Immature natural killer cell (primary cell): ENCODE results near the gene GHR. TPM values are rescaled to one million over a fixed set of nuclear protein-coding genes. Genes with fewer than 3 reads are reported as not detected.

Source experiments
- DNase-seq, 3 donors: peaks; one replicate each; pipeline ENCODE4 v3.0.0; 2022; ENCODE audit warnings: mixed read lengths in 1 of 3
- H3K27ac Mint-ChIP-seq, 6 donors: one replicate each; pipeline ENCODE4 v1.8.0; 2020; ENCODE audit warnings: mixed read lengths in 6 of 6, mild to moderate bottlenecking in 5 of 6, inconsistent platforms in 4 of 6, moderate library complexity in 3 of 6
- H3K27me3 Mint-ChIP-seq, 3 donors: one replicate each; pipeline ENCODE4 v1.8.0; 2020 to 2021; ENCODE audit warnings: low read depth in 3 of 3, mild to moderate bottlenecking in 3 of 3, mixed read lengths in 3 of 3, moderate library complexity in 3 of 3, inconsistent platforms in 1 of 3
- H3K36me3 Mint-ChIP-seq, 3 donors: one replicate each; pipeline ENCODE4 v1.8.0; 2020; ENCODE audit warnings: mixed read lengths in 3 of 3, inconsistent platforms in 2 of 3, mild to moderate bottlenecking in 2 of 3
- H3K4me1 Mint-ChIP-seq, 2 donors: one replicate each; pipeline ENCODE4 v1.8.0; 2020; ENCODE audit warnings: inconsistent platforms in 2 of 2, mild to moderate bottlenecking in 2 of 2, mixed read lengths in 2 of 2, moderate library complexity in 1 of 2
- H3K4me3 Mint-ChIP-seq, 5 donors: one replicate each; pipeline ENCODE4 v1.8.0; 2020; ENCODE audit warnings: mild to moderate bottlenecking in 5 of 5, mixed read lengths in 5 of 5, inconsistent platforms in 3 of 5, moderate library complexity in 3 of 5
- H3K9me3 Mint-ChIP-seq, 6 donors: one replicate each; pipeline ENCODE4 v1.8.0; 2020; ENCODE audit warnings: mild to moderate bottlenecking in 6 of 6, mixed read lengths in 6 of 6, inconsistent platforms in 4 of 6, moderate library complexity in 3 of 6
- polyA plus RNA-seq, 3 donors: library from polyadenylated mRNA; unstranded; fragments of 300-500 nt; fragmentation: Illumina TruSeq; gene quantifications; one replicate each; pipeline ENCODE4 v1.2.3, GENCODE V29; 2021

Gene GHR
- polyA plus RNA-seq, 3 donors from 2014 or later = not detected

GRCh38 chr5:42740920-42741319 lies 317.7 kb downstream of the GHR start:
- H3K4me1 Mint-ChIP-seq = no peaks in the 10 kb centered on the region
- H3K36me3 Mint-ChIP-seq = no peaks in the 10 kb centered on the region
- peak overlapping the region in 1 of 6 donors; percentile 13 for H3K27ac Mint-ChIP-seq
- no peaks in the 10 kb centered on the region for H3K27me3 Mint-ChIP-seq
- no peak overlapping the region for H3K4me3 Mint-ChIP-seq
- no peak for DNase-seq
- H3K9me3 Mint-ChIP-seq = peaks cover 0 to 4% (median 0%) of the 10 kb centered on the region in 6 donors

DNA sequence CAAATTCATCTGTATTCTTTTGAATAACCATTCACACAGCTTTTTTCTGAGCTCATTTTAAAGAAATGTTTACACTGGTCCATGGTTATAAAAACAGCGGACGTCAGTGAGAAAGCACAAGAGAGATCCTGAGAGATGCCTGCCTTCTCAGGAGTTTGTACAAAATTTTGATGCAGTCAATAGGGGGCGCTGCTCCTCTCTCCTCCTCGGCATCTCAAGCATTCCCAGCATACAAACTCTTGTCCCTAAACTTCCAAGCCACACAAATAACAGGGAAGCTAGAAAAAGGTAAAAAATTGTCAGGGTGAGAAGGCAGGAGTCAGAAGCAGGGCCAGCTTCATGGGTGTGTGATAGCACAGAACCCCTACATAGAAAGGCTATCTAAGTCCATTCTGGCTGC lies 322.2 kb downstream of the GHR start:
- Mint-ChIP-seq H3K27ac (no peak overlapping the region), H3K27me3 (no peaks in the 10 kb centered on the region), H3K4me3 (no peak overlapping the region), H3K4me1 (peaks cover 8 to 12% of the 10 kb centered on the region in 2 donors), H3K9me3 (peaks cover 0 to 4% (median 0%) of the 10 kb centered on the region in 6 donors), H3K36me3 (no peaks in the 10 kb centered on the region)
- no peak for DNase-seq

- no peak overlapping the region for H3K4me3 Mint-ChIP-seq
- peaks cover 0 to 4% (median 0%) of the 10 kb centered on the region in 6 donors for H3K9me3 Mint-ChIP-seq
- H3K36me3 Mint-ChIP-seq = no peaks in the 10 kb centered on the region
- no peak overlapping the region for H3K27ac Mint-ChIP-seq
- DNase-seq = no peak
- H3K27me3 Mint-ChIP-seq = no peaks in the 10 kb centered on the region
- H3K4me1 Mint-ChIP-seq = peaks cover 8 to 12% of the 10 kb centered on the region in 2 donors
Measured at GRCh38 chr5:42745856-42746255, 322.6 kb downstream of the GHR start.

DNA sequence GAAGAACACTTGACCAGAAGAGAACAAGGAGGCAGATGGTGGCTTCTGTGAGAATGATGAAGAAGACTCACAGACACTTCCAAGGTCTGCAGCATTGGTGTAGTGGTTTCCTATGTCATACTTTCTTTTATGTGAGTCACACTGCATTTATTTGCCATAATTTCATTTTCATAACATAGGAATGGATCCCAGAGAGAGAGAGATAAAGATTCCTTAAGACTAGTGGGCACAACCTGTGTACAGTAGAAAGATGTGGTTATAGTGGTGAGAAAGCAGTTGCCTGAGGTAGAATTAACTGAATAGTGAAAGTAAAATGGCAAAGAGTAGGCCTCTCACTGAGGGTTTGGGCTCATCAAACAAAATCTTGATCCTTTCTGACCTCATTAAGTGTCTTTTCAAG lies 325.8 kb downstream of the GHR start:
- Mint-ChIP-seq H3K9me3 (no peaks in the 10 kb centered on the region), H3K36me3 (no peaks in the 10 kb centered on the region), H3K27ac (peak overlapping the region in 2 of 6 donors; percentile 18 to 59), H3K27me3 (no peaks in the 10 kb centered on the region), H3K4me1 (peaks cover 8 to 12% of the 10 kb centered on the region in 2 donors), H3K4me3 (no peak overlapping the region)
- DNase-seq = no peak

- Mint-ChIP-seq H3K36me3 (no peaks in the 10 kb centered on the region), H3K4me3 (no peak overlapping the region), H3K9me3 (no peaks in the 10 kb centered on the region), H3K27me3 (no peaks in the 10 kb centered on the region), H3K27ac (no peak overlapping the region), H3K4me1 (peaks cover 8 to 12% of the 10 kb centered on the region in 2 donors)
- DNase-seq = no peak
Measured at GRCh38 chr5:42750507-42750906, 327.3 kb downstream of the GHR start.

GRCh38 chr5:42751044-42751443 lies 327.8 kb downstream of the GHR start:
- no peaks in the 10 kb centered on the region for H3K9me3 Mint-ChIP-seq
- H3K4me1 Mint-ChIP-seq = peaks cover 8 to 12% of the 10 kb centered on the region in 2 donors

DNA sequence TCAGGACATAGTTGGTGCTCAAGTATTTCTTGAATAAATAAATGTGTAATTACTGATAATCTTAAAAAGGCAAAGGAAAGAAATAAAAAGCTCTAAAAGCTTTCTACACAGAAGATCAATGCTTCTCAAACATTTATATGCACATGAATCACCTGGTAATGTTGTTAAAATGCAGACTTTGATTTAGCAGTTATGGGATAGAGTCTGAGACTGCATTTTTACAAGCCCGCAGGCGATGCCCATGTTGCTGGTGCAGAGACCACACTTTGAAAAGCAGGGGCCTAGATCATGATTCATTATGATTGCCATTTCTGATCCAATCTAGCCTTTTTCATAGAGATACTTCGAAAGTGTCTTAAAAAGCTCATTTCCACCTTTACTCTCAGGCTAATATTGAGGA lies 329.9 kb downstream of the GHR start:
- Mint-ChIP-seq H3K9me3 (peaks cover 0 to 3% (median 0%) of the 10 kb centered on the region in 6 donors), H3K27me3 (peaks cover 2 to 6% (median 3%) of the 10 kb centered on the region in 3 donors), H3K27ac (no peak overlapping the region), H3K4me3 (no peak overlapping the region), H3K36me3 (no peaks in the 10 kb centered on the region), H3K4me1 (peaks cover 16 to 27% of the 10 kb centered on the region in 2 donors)
- no peak for DNase-seq

More at GRCh38 chr5:42751044-42751443, 327.8 kb downstream of the GHR start:
- DNase-seq = no peak
- Mint-ChIP-seq H3K27me3 (no peaks in the 10 kb centered on the region), H3K36me3 (no peaks in the 10 kb centered on the region), H3K27ac (no peak overlapping the region), H3K4me3 (no peak overlapping the region)

- DNase-seq = peak; percentile 9 to 27 (median 11)
- peaks cover 2 to 16% (median 3%) of the 10 kb centered on the region in 3 donors for H3K27me3 Mint-ChIP-seq
- H3K36me3 Mint-ChIP-seq = peaks cover 0 to 6% (median 3%) of the 10 kb centered on the region in 3 donors
- peak within 1 kb of the TSS in 4 of 6 donors; percentile 9 to 83 (median 66) for H3K27ac Mint-ChIP-seq
- H3K4me3 Mint-ChIP-seq = peak within 1 kb of the TSS; percentile 81 to 87 (median 83)
- peaks cover 0 to 3% (median 0%) of the 10 kb centered on the region in 6 donors for H3K9me3 Mint-ChIP-seq
- peaks cover 8 to 15% of the 10 kb centered on the region in 2 donors for H3K4me1 Mint-ChIP-seq
Measured at GRCh38 chr5:42756606-42757601, 333.7 kb downstream of the GHR start, which contains the start of gene CCDC152. TSS of gene CCDC152 (plus strand) at chr5:42756818. CDS start at chr5:42759122, 2,304 bp downstream.

- peaks cover 0 to 3% (median 0%) of the 10 kb centered on the region in 6 donors for H3K9me3 Mint-ChIP-seq
- no peak overlapping the region for H3K27ac Mint-ChIP-seq
- DNase-seq = no peak
- H3K4me3 Mint-ChIP-seq = no peak overlapping the region
- H3K4me1 Mint-ChIP-seq = peaks cover 8 to 15% of the 10 kb centered on the region in 2 donors
- H3K36me3 Mint-ChIP-seq = peaks cover 0 to 6% (median 4%) of the 10 kb centered on the region in 3 donors
- peaks cover 3 to 16% (median 3%) of the 10 kb centered on the region in 3 donors for H3K27me3 Mint-ChIP-seq
Measured at GRCh38 chr5:42759456-42759855, 336.2 kb downstream of the GHR start.

DNA sequence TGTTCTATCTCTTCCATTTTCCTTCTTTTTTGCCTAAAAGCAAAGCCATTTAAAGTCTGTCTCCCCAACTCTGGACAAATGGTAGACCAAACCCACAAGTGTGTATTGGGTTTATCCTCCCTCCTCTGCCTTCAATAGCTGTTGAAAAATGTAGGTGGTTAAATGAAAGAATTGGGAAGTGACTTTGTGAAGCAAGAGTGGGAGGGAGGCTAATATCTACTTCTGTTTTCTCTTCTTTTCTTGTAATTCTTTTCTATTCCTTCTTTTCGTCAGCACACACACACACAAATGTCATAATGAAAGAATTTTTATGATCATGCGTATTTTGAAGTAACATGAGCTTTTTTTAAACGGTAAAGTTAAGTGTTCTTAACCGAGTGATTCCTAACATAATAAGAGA lies 337.2 kb downstream of the GHR start:
- Mint-ChIP-seq H3K9me3 (peaks cover 0 to 3% (median 0%) of the 10 kb centered on the region in 6 donors), H3K27ac (no peak overlapping the region), H3K27me3 (peaks cover 3 to 19% (median 3%) of the 10 kb centered on the region in 3 donors), H3K4me1 (peaks cover 8 to 15% of the 10 kb centered on the region in 2 donors), H3K36me3 (peaks cover 0 to 7% (median 6%) of the 10 kb centered on the region in 3 donors), H3K4me3 (no peak overlapping the region)
- DNase-seq = no peak

- H3K36me3 Mint-ChIP-seq = peaks cover 0 to 7% (median 6%) of the 10 kb centered on the region in 3 donors
- H3K4me1 Mint-ChIP-seq = peaks cover 8 to 10% of the 10 kb centered on the region in 2 donors
- H3K27me3 Mint-ChIP-seq = peaks cover 3 to 20% (median 3%) of the 10 kb centered on the region in 3 donors
- H3K4me3 Mint-ChIP-seq = no peak overlapping the region
- no peak for DNase-seq
- no peak overlapping the region for H3K27ac Mint-ChIP-seq
- peaks cover 0 to 3% (median 0%) of the 10 kb centered on the region in 6 donors for H3K9me3 Mint-ChIP-seq
Measured at GRCh38 chr5:42761791-42762190, 338.6 kb downstream of the GHR start.

- no peak overlapping the region for H3K4me3 Mint-ChIP-seq
- no peaks in the 10 kb centered on the region for H3K4me1 Mint-ChIP-seq
- H3K36me3 Mint-ChIP-seq = peaks cover 0 to 8% (median 0%) of the 10 kb centered on the region in 3 donors
- H3K27me3 Mint-ChIP-seq = peaks cover 2 to 3% (median 2%) of the 10 kb centered on the region in 3 donors
- peaks cover 0 to 2% (median 0%) of the 10 kb centered on the region in 6 donors for H3K9me3 Mint-ChIP-seq
- peak; percentile 8 to 30 (median 28) for DNase-seq
- H3K27ac Mint-ChIP-seq = no peak overlapping the region
Measured at GRCh38 chr5:42767491-42768105, 344.4 kb downstream of the GHR start.

DNA sequence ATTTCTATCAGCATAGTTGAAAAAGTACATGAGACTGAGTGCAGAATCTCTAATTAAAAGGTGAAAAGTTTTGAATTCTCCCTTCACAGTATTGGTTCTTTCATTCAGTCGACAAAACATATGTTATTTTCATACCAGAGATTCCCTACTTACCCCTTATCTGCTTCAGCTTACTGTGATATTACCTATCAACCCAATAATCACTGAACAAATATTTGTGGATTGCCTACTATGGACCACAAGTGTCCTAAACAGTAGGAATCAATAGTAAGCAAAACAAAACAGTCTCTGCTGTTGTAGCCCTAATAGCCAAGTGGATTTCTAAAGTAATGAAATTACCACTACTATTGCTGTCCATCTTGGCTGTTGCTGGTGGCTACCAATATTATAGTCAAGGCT lies 344.9 kb downstream of the GHR start:
- Mint-ChIP-seq H3K27me3 (peaks cover 2 to 4% (median 3%) of the 10 kb centered on the region in 3 donors), H3K36me3 (peaks cover 0 to 8% (median 0%) of the 10 kb centered on the region in 3 donors), H3K9me3 (peaks cover 0 to 2% (median 0%) of the 10 kb centered on the region in 6 donors), H3K27ac (no peak overlapping the region), H3K4me1 (no peaks in the 10 kb centered on the region), H3K4me3 (no peak overlapping the region)
- DNase-seq = no peak
